GM12865 (cell line): ENCODE results near the gene ZNF763.
"Not testable (repeated sequence)": the region's sequence is repeated elsewhere in the genome, so short reads cannot be mapped to it uniquely, and the experiment has no call there.

Experiments
- DNase-seq: peaks from one replicate; pipeline ENCODE4 v3.0.0; 2010; ENCODE audit warnings: low read depth
- H3K4me3 ChIP-seq: 2 replicates; pipeline ENCODE4 v1.5.1; 2011; ENCODE audit warnings: mild to moderate bottlenecking, low read depth, low read length, control low read depth
- CTCF ChIP-seq: IDR thresholded peaks from 2 replicates; pipeline ENCODE4 v1.5.1; 2011; ENCODE audit warnings: low read length, control low read depth, low read depth, inconsistent platforms; ENCODE audit not compliant: insufficient read depth; ENCODE audit errors: missing control alignments

Gene ZNF763

DNA sequence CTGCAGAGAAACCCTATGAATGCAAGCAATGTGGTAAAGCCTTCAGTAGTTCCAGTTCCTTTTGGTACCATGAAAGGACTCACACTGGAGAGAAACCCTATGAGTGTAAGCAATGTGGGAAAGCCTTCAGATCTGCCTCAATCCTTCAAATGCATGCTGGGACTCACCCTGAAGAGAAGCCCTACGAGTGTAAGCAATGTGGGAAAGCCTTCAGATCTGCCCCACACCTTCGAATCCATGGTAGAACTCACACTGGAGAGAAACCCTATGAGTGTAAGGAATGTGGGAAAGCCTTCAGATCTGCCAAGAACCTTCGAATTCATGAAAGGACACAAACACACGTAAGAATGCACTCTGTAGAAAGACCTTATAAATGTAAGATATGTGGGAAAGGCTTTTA, 14.7 kb downstream of the ZNF763 start:
- DNase-seq, result no peak
- no peak overlapping the region for H3K4me3 ChIP-seq
- TF ChIP-seq CTCF, result no peak

DNA sequence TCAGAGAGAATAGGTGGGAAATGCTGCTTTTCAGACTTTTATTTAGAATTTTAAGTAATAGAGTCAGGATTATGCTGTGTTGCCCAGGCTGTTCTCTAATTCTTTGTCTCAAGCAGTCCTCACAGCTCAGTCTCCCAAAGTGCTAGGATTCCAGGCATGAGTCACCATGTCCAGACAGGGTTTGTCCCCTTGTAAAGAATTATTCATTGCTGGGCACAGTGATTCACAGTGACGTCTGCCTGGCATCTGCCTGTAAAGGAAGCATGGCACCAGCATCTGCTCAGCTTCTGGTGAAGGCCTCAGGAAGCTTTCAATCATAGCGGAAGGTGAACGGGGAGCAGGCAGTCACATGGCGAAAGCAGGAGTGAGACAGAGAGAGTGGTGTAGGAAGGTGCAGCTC, 17.7 kb downstream of the ZNF763 start:
- H3K4me3 ChIP-seq, result no peak overlapping the region
- TF ChIP-seq CTCF, result no peak
- no peak for DNase-seq

DNA sequence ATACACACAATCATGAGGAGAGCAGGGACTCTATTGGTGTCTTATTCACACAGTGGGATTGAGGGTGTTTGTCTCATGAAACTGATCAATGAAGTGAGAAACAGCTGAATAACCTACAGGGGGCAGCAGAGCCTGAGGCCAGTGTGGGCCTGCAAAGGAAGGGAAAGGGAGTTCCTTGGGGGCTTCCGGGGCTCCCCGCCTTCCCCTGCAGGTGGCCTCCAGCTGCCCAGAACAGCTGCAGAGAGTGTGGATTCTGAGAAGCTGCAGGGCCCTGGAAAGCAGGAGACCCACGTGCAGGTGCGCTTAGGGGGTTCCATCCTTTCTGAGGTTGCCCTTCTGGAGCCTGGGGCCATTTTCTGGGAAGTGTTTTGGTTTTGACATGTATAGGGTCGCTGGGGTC, 20.1 kb downstream of the ZNF763 start:
- H3K4me3 ChIP-seq, result no peak overlapping the region
- TF ChIP-seq CTCF, result peak; percentile 13
- peak; percentile 26 for DNase-seq

- no peak for DNase-seq
- H3K4me3 ChIP-seq, result no peak overlapping the region
- TF ChIP-seq CTCF, result no peak
Observed at GRCh38 chr19:11986754-11987153, 21.9 kb downstream of the ZNF763 start.

GRCh38 chr19:11987405-11988281, 22.8 kb downstream of the ZNF763 start:
- peak; percentile 96 for DNase-seq
- peak overlapping the region; percentile 61 for H3K4me3 ChIP-seq
- TF ChIP-seq CTCF, result no peak

GRCh38 chr19:11989112-11989456, 24.2 kb downstream of the ZNF763 start:
- peak overlapping the region; percentile 61 for H3K4me3 ChIP-seq
- no peak for TF ChIP-seq CTCF
- no peak for DNase-seq

DNA sequence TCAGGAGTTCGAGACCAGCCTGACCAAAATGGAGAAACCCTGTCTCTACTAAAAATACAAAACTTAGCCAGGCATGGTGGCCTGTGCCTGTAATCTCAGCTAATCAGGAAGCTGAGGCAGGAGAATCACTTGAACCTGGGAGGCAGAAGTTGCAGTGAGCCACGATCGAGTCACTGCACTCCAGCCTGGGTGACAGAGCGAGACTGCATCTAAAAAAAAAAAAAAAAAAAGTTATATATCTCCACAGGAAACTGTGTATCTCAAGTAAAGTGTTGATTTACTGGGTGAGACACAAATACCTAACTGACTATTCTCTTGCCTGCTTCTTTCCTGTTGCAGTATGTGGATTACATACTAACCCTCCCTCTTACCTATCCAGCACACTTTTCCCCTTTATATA, 27.1 kb downstream of the ZNF763 start:
- DNase-seq, result not testable (repeated sequence)

More for the DNA sequence above, 27.1 kb downstream of the ZNF763 start:
- H3K4me3 ChIP-seq, result not testable (repeated sequence)
